Myocyte (in vitro differentiated cells): ENCODE results near the gene ADGB. TPM values are rescaled to one million over a fixed set of nuclear protein-coding genes. Genes with fewer than 3 reads are reported as not detected.
A peak's percentile ranks its signal among the peaks of the same experiment; 100 is the strongest.
"Not testable (repeated sequence)": the region's sequence is repeated elsewhere in the genome, so short reads cannot be mapped to it uniquely, and the experiment has no call there.

Source experiments
- DNase-seq: peaks from one replicate; pipeline ENCODE4 v3.0.0-alpha.2; 2012; ENCODE audit warnings: low read depth
- polyA plus RNA-seq: library from polyadenylated mRNA; unstranded; fragments of >200 nt; gene quantifications from one replicate; pipeline ENCODE4 v1.2.1, GENCODE V29; 2012; ENCODE audit warnings: missing spikeins
- total RNA-seq: library from RNA; depleted of rRNA; stranded (reverse); fragments of >200 nt; gene quantifications from 2 replicates; pipeline ENCODE4 v1.2.3, GENCODE V29; 2014

Gene ADGB
- total RNA-seq, result not detected in 2 replicates
- polyA plus RNA-seq, result not detected

DNA sequence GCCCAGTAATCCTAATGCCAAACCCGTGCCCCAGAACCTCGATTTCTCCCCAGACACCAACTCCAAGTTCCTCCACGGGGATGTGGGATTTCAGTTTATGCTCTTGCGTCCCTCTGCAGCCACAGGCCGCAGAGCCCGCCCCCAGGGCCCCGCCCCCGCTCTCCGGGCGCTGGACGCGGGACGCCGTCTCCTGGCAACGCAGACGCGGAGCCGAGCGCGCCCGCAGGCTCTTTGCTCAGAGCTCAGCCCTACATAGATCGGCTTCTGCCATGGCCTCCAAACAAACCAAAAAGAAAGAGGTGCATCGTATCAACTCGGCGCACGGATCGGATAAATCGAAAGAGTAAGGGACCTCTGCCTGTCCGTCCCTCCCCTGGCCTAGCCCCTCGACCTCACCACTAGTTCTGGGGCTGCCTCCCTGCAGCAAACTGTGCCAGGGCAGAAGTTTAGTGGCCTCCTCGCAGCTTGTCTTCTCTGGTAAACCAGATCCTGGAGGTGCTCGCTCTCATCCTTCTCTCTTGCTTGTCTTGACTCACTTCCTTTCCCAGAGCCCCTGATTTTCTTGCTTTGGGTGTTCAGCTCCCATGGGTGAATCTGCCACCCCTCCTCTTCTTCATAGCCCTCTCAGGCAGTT is at the start of gene ADGB:
ADGB (plus strand) TSS at position 201 of the 634 bp plus-strand sequence; CDS start at position 270, 69 bp downstream.
- DNase-seq, result peak; percentile 53

DNA sequence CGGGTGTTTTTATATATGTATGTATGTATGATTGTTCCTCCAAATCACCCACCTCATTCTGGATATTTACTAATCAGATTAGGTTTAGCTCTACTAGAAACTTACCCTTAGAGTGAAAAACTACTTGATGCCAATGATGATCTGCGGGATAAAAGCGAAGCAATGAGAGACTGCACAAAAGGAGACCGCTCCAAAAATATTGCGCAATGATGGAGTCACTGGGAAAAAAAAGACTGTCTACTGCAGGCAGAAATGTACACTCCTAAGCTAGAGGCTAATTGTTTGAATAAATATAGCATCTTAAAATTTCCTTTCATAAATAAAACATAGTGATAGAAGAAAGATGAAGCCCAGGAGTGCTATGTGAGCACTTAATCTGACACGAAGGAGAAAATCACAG is 47.9 kb upstream of the ADGB start:
- DNase-seq, result no peak

DNA sequence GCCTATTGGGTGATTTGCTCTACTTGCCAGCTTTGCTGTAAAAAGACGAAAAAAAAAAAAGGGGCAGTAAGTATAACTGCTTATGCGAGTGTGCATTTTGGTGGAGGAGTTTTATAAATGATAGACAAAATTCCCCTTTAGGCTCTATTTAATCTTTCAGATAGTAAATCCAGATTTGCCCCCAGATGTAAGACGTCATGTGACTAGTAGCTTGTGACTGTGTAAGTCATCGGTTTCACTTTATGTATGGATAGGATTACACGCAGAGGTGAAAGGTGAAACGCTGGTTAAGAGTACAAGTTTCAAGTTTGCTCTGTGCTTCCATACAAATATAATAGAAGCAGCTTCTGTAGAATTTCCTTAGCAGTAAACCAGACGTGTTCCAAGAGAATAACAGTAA is 47.2 kb upstream of the ADGB start:
- DNase-seq, result no peak

DNA sequence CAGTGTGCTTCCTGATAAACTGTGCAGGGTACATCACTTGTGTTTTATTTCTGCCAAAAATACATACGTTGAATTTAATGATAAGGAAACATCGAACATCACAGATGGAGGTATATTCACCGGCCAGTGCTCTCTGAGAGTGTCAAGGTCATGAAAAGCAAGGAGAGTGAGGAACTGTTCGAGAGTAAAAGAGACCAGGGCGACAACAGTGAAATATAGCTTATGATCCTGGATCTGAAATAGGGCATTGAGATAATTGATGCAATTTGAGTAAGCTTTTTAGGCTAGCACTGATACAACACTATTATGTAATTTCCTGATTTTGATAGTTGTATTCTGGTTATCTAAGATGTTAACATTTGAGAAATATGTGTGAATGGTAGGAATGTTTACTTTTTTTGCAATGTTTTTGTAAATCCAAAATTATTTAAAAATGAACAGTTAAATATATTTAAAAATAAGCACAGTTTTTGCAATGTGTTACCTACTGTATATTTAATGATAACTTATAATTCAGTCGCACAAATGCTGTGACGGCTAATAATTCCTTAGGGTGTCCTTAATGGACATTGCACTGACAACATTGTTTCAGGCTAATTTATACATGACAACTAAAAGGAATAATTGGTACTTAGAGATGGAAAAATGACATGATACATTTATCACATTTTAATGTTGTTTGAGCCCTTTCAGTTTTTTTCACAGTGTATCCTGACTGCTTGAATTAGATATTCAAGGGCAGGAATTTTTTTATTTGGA is 45.2 kb upstream of the ADGB start:
- DNase-seq, result no peak

DNA sequence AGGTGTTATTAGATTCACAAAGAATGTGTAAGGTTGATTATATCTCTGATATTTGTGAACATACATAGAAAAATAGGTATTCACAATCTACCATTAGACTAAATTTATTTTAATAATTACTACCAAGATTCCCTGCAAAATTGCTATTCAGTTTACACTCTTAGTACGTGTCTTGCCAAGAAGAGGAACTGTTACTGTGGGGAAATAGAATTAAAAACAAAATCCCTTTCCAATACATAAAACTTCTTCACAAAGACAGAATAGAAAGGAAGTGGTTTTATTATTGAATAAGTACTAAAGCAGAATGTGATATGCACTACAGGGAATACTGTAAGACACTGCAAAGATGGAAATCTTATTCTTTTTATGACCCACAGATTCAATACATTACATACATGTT is 38.2 kb upstream of the ADGB start:
- DNase-seq, result no peak

DNA sequence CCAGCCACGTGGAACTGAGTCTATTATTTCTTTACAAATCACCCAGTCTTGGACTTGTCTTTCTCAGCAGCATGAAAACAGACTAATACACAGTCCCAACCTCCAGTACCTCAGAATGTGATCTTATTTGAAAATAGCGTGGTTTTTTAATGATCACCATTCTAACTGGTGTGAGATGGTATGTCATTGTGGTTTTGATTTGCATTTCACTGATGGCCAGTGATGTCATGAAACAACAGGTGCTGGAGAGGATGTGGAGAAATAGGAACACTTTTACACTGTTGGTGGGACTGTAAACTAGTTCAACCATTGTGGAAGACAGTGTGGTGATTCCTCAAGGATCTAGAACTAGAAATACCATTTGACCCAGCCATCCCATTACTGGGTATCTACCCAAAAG is 32.1 kb upstream of the ADGB start:
- peak; percentile 31 for DNase-seq

DNA sequence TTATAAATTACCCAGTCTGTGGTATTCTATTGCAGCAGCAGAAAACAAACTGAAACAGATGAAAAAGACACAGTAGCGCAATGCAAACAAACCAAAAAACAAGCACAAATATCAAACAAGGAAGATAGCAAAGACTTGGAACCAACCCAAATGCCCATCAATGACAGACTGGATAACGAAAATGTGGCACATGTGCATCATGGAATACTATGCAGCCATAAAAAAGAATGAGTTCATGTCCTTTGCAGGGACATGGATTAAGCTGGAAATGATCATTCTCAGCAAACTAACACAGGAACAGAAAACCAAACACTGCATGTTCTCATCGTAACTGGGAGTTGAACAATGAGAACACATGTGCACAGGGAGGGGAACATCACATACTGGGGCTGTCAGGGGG is 30.2 kb upstream of the ADGB start:
- DNase-seq, result not testable (repeated sequence)

DNA sequence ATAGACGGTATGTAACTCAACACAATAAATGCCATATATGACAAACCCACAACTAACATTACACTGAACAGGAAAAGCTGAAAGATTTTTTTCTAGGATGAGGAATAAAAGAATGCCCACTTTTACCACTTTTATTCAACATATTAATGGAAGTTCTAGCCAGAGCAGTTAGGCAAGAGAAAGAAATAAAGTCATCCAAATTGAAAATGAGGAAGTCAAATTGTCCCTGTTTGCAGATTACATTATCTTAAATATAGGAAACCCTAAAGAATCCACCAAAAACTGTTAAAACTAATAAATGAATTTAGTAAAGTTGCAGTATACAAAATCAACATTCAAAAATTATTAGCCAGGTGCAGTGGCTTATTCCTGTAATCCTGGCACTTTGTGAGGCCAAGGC is 24.6 kb upstream of the ADGB start:
- DNase-seq, result no peak

DNA sequence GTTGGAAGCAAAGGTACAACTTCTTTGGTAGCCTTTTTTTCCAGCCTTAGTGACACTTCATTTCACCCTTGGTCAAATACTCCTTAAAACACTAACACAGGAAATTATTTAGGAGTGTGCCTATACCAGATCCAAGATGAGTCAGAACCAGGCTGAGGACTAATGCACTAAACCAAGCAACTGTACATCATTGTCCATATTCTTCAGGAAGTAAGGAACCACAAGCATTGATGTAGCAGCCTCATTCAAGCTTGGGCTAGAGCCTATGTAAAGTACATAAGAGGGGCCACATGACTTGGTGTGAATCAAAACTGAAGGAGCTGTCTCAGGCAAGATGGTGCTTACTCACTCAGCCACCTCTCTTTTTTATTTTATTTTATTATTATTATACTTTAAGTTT is 20.7 kb upstream of the ADGB start:
- DNase-seq, result no peak

DNA sequence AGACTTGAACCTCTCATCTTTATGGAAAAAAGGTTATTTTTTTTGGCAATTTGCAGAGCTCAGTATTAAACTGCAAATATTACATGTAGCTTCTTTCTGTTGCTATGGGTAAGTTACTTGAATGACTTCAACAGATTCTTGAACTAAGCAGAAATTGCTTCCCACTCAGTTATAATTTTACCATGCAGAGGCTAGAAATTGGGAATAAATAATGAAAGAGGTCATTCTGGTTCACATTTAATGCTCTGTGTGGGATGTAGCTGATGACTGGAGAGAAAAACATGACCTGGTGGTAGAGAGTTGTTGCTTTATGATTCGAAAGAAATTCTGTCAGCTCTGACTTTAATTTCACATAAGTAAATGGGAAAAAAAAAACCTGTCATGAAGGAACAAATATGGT is 16.8 kb upstream of the ADGB start:
- no peak for DNase-seq

DNA sequence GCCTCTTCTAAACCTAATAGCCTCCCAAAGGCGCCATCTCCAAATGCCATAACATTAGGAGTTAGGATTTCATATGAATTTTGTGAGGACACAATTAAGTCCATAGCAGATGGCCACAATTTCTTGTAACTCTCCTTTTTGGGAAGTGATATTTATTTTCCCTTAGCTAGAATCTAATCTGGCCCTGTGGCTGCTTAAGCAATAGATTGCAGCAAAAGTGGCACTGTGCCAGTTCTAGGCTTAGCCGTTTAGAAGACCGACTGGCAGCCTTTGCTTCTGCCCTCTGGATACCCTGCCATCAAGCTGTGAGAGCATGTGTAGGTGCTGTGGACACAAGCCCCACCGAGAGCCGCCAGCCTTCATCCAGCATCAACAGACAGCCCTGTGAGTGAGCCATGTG is 15.9 kb upstream of the ADGB start:
- DNase-seq, result peak; percentile 13

DNA sequence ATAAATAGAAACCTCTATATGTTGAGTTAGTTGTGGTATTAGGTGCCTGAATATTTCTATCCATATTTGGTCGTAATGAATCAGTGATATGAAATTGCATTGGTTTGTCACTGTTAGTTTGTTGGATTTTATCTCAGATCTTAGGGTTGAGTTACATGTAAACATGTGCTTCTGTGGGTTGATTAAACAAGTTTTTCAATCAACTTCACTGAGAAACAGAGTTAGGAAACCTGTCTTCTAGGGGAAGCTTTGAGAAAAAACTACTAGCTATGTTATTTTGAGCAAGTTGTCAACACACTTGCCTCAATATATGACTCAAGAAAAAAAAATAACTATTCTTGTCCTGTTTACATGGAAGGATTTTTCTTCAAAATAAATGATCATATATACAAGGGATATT is 14.8 kb upstream of the ADGB start:
- DNase-seq, result no peak

DNA sequence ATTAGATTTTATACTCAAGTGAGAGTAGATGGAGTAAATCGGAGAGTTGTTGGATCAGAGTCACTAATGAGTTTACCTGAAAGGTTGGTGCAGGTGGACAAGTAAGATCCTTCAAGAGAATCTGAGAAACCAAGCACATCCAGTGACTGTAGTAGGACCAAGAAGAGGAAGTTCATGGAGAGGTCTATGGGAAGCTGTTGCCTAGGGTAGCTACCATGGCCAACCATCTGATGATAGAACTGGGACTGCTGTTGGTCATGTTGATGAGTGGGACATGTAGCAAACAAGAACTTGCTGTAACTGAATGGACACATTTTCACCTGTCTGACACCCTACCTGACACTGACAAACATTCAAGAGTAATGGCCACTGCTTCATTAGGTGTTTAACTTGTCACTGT is 11.3 kb upstream of the ADGB start:
- no peak for DNase-seq

DNA sequence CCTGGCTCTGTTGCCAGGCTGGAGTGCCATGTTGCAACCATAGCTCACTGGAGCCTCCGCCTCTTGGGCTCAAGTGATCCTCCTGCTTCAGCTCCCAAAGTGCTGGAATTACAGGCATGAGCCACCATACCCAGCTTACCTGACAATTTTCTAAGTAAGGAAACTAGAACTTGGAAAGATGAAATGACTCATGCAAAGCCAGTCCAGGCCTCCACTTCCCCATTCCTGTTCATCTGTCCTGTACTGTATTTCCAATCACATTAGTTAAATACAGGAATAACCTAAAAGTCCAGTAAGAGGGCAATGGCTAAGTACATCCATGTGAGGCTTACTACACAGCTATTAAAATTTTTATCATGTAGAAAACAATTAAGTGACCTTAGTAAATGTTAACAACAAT is 8.3 kb upstream of the ADGB start:
- DNase-seq, result no peak

DNA sequence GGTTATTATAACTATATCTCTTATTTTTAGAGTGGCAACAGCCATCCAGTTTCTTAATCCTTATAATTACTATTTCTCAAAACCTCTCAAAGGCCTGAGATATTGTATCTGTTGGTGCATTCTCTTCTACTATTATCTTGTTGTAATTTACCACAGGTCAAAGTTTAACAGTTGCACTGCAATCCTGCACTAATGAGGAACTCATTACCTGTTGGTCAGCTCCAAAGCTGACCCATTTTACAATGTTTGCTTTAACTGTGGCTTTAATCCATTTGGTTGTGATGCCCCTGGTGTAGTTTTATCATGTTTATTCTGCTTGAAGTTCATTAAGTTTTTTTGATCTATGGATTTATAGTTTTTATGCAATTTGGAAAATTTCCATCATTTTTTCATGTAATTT is 6.3 kb upstream of the ADGB start:
- DNase-seq, result no peak

DNA sequence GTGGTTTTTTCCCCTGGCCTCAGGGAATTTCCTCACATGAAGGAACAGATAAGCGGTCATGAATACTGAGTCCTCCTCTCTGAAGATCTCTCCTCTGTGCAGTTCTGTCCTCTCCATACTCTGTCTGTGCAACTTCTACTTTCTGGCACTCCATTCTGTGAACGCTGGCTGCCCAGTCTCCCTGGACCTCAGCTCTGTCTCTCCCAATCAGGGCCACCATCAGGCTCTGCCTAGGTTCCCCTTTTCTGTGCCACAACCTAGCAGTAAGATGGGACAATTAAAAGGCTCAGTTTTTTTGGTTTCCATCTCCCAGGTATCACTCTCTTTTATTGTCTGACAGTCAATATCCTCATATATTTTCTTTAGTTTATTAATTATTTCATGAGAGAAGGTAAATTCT is 4.8 kb upstream of the ADGB start:
- no peak for DNase-seq

DNA sequence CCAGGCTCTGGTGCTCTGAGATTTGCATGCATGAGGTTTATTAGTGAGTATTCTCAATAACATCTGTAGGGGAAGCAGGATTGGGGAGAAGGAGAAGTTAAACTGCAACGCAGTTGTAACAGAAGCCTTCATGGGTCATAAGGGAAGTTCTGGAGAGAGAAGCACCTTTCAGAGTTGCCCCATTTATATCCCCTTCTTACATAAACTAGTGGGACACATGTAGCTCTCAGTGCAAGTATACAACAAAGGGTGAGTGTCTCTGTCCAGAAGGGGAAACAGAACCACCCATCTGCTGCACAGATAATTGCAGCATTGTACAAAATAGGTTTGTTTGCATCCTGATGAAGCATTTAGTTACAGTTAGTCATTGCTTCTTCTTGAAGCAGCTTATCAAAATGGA is 4.3 kb upstream of the ADGB start:
- no peak for DNase-seq

DNA sequence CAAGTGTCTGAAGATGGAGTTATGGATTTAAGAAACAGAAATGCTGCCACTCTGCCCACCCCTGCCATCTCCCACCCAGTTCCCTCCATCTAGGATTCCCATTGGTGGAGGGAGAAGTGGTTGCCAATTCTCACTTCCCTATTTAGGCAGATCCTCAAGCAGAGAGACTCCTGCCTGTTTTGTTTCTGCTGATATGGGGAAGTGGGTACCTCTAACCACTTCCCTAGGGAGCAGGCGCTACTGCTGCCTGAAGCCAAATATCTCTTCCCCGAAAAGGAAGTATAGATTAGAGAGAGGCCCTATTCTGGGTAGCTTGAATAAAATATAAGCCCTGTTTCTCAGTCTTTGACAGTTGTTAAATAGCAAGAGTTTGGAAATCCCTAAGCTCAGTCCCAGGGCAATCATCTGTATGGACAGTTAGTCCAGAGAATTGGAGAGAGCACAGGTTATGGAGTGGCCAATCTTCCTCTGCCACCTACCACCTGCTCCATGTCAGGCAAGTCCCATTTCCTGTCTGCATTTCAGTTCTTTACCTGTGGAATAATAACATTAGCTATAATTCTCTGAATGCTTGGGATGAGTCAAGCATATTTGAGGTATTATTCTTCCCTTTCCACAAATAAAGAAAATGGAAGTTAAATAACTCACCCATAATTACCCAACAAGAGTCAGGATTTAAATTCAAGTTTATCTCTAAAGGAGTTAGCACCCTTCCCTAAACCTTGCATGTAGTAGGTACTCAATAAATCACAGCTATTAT is 2.6 kb upstream of the ADGB start:
- DNase-seq, result no peak

DNA sequence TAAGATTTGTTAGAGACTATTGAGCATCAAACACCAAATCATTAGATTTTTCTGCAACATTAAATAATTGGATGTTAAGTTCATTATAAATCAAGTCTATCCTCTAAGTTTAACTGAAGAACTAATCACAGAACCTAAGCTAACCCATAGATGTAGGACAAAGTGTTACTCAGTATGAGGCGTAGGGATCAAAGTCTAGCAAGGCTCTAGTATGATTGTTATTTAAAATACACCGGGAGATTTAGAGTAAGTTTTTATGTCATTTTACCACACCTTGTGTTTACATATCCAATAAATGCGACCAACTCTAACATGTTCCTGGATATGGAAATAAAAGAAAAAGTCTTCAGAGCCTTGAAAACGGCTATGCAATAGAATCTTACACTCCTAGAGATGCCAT is 2.6 kb downstream of the ADGB start:
- no peak for DNase-seq

DNA sequence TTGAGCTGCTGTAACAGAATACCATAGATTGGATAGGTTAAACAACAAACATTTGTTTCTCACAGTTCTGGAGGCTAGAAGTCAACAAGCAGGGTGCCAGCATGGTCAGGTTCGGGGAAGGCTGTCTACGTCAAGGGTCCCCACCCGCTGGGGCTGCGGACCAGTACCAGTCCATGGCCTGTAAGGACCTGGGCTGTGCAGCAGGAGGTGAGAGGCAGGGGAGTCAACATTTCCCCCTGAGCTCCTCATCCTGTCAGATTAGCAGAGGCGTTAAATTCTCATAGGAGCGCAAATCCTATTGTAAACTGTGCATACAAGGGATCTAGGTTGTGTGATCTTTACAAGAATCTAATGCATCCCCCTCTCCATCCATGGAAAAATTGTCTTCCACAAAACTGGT is 3.8 kb downstream of the ADGB start:
- no peak for DNase-seq

DNA sequence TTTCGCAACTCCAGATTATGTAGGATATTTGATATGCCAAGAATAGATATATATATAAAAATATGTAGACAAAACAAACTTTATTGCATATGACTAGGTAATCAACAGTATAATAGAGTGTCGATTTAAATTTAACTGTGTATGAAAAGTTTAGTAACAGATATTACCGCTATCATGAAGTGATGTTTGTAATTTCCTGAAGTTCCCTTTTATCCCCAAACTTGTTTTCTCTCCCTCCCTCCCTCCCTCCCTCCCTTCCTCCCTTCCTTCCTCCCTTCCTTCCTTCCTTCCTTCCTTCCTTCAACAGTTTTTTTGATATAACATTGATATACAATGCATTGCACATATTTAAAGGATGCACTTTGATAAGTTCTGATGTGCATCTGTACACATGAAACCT is 15.2 kb downstream of the ADGB start:
- no peak for DNase-seq

DNA sequence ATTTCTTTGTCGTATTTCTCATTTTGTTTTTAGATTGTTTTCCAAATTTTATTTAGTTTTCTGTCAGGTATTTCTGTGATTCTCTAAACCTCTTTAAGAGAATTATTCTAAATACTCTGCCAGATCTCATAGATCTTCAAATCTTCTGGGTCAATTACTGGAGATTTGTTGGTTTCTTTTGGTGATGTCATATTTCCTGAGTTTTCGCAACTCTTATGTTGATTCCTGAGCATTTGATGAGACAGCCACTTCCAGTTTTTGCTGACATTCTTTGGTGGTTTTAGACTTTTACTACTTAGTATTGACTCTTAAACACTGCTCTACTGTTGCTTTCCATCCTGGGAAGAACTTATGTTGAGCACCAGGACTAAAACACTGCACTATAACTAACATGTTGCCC is 21.9 kb downstream of the ADGB start:
- no peak for DNase-seq

DNA sequence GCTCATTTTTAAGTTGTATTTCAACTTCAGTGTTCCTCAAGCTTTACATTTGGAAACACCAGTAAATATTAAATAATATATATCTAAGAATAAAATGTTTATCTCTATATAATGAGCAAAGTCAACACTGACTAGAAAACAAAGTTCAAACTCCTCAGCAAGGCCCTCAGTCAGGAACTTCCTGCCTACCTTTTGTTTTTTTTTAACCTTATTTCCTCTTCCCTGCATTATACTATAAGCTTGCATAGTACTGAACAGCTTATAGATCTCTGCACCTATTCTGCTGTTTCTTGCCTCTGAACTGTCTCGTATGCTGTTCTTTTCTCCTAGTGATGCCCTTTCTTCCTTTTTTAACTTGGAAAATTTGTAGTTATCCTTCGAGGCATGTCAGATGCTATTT is 29.6 kb downstream of the ADGB start:
- DNase-seq, result no peak
